ENCODE data around the gene GVQW3. TPM values are rescaled to one million over a fixed set of nuclear protein-coding genes. Genes with fewer than 3 reads are reported as not detected.

GVQW3 gene
- total and polyA plus RNA-seq, 2 of the 13 experiments (the other 11 are each of a cell fraction or from before 2014, with no cell fraction given), result 5.0 to 5.6 TPM

GRCh38 chr11:76348348-76348747 is 32.8 kb upstream of the GVQW3 start:
- WGBS (ENCODE audit: low lambda C conversion rate), result 98% methylated on average over 3 of the region's 3 CpGs
- FAIRE-seq (no peak), DNase-seq (ENCODE audit: low spot score) (no peak), ATAC-seq (no peak)
- Histone ChIP-seq H2AFZ (ENCODE audit: low read length) (no peak overlapping the region), H3K36me3 (replicated peaks in 1 of 2; ENCODE audit: control insufficient read depth in 1 of 2, insufficient read depth in 2 of 2, low read length in 2 of 2) (peaks cover 2 to 4% of the 10 kb centered on the region in 2 experiments; a peak in 3 of 5 replicates), H3K79me2 (ENCODE audit: insufficient read depth, low read length) (no peaks in the 10 kb centered on the region), H3K9ac (ENCODE audit: insufficient read depth, low read depth, low read length) (no peak overlapping the region), H3K4me3 (replicated peaks in 1 of 3; ENCODE audit: insufficient read depth in 1 of 3, low read depth in 2 of 3, low read length in 3 of 3) (no peak overlapping the region), H3K9me3 (ENCODE audit: low read length) (no peaks in the 10 kb centered on the region), H3K4me1 (ENCODE audit: insufficient read depth, low read length) (no peaks in the 10 kb centered on the region), H3K27me3 (ENCODE audit: control insufficient read depth in 1 of 2, insufficient read depth in 2 of 2, low read length in 2 of 2) (no peaks in the 10 kb centered on the region), H4K20me1 (ENCODE audit: insufficient read depth, low read length) (no peaks in the 10 kb centered on the region), H3K27ac (ENCODE audit: extremely low read length, insufficient read depth, low read length) (no peak overlapping the region), H3K4me2 (ENCODE audit: low read depth, low read length) (no peak overlapping the region)
- ChIA-PET POLR2A (no interaction called here), CTCF (ENCODE audit: low intra/inter-chr PET ratio, low total read pairs) (no interaction called here)
- in situ Hi-C loops (cut with HindIII; ENCODE audit: extremely low pct_ligation_motif_present, low pct_unique_long_range_greater_than_20kb), result no loop called here
- BruUV-seq (replicated peaks), result no TSS peak
- intact Hi-C loops (cut with micrococcal nuclease; ENCODE audit: unreplicated experiment), result no loop called here
- TF ChIP-seq KDM1A (CRISPR knock-in tag; IDR thresholded peaks at IDR 0.05) (no peak), ZNF597 (CRISPR knock-in tag; IDR thresholded peaks at IDR 0.05) (no peak), ZNF317 (CRISPR knock-in tag; IDR thresholded peaks at IDR 0.05) (no peak), TFAP4 (IDR thresholded peaks at IDR 0.05; ENCODE audit: borderline replicate concordance, low read depth) (no peak), ETS1 (CRISPR knock-in tag; IDR thresholded peaks at IDR 0.05) (no peak), ZFP41 (CRISPR knock-in tag; IDR thresholded peaks at IDR 0.05; ENCODE audit: borderline replicate concordance) (no peak), AHDC1 (CRISPR knock-in tag; IDR thresholded peaks at IDR 0.05; ENCODE audit: borderline replicate concordance) (no peak), ZNF564 (CRISPR knock-in tag; IDR thresholded peaks at IDR 0.05) (no peak), STAG1 (CRISPR knock-in tag; IDR thresholded peaks at IDR 0.05) (no peak), TSC22D2 (CRISPR knock-in tag; IDR thresholded peaks at IDR 0.05; ENCODE audit: borderline replicate concordance) (no peak), ZNF501 (CRISPR knock-in tag; IDR thresholded peaks at IDR 0.05) (no peak), PRDM4 (CRISPR knock-in tag; IDR thresholded peaks at IDR 0.05; ENCODE audit: borderline replicate concordance) (no peak), ZNF367 (CRISPR knock-in tag; IDR thresholded peaks at IDR 0.05; ENCODE audit: borderline replicate concordance) (no peak), HES4 (CRISPR knock-in tag; IDR thresholded peaks at IDR 0.05; ENCODE audit: borderline replicate concordance) (no peak)
